ENCODE results near the gene TAF5.
A peak's percentile ranks its signal among the peaks of the same experiment; 100 is the strongest.
"Not testable (repeated sequence)": the region's sequence is repeated elsewhere in the genome, so short reads cannot be mapped to it uniquely, and the experiment has no call there.

The TAF5 gene

GRCh38 chr10:103415581-103415980, 47.8 kb downstream of the TAF5 start:
- DNase-seq: no peak

- DNase-seq: peak; percentile 63
These were observed 48.8 kb downstream of the TAF5 start for GRCh38 chr10:103416436-103417147.

- not testable (repeated sequence) for DNase-seq
These were observed 49.3 kb downstream of the TAF5 start for GRCh38 chr10:103417148-103417469.

GRCh38 chr10:103417601-103418000, 49.8 kb downstream of the TAF5 start:
- no peak for DNase-seq

GRCh38 chr10:103419101-103419500, 51.3 kb downstream of the TAF5 start:
- DNase-seq: no peak

- DNase-seq: no peak
These were observed 56.0 kb downstream of the TAF5 start for GRCh38 chr10:103423748-103424147.

GRCh38 chr10:103427866-103428265, 60.1 kb downstream of the TAF5 start:
- no peak for DNase-seq

- no peak for DNase-seq
These were observed 61.3 kb downstream of the TAF5 start for GRCh38 chr10:103428989-103429643.

- no peak for DNase-seq
These were observed 61.9 kb downstream of the TAF5 start for GRCh38 chr10:103429647-103430046.

- no peak for DNase-seq
These were observed 64.1 kb downstream of the TAF5 start for GRCh38 chr10:103431902-103432301.

GRCh38 chr10:103433858-103434257, 66.1 kb downstream of the TAF5 start:
- peak; percentile 7 for DNase-seq
